ENCODE results near the gene LIMS1.

The LIMS1 gene

GRCh38 chr2:108629417-108629816, 95.1 kb downstream of the LIMS1 start:
- ChIA-PET POLR2A (no interaction called here), CTCF (interaction anchor here (0.7 to 2.5 kb wide), 8 partner anchors 7 to 24 kb away, joined by 4 to 24 read pairs (median 6); no protein-coding TSS in a partner anchor)

GRCh38 chr2:108630567-108631405, 96.5 kb downstream of the LIMS1 start:
- ChIA-PET CTCF (interaction anchor here (0.8 to 1.4 kb wide), 4 partner anchors 10 to 47 kb away, joined by 3 to 6 read pairs (median 4); no protein-coding TSS in a partner anchor), POLR2A (no interaction called here)
- TF ChIP-seq CTCF (IDR thresholded peaks at IDR 0.05; ENCODE audit: control extremely low read depth, extremely low read depth, low read depth, missing control alignments): no peak
- no peak for DNase-seq (ENCODE audit: extremely low spot score)

More at GRCh38 chr2:108629417-108629816, 95.1 kb downstream of the LIMS1 start:
- TF ChIP-seq CTCF (IDR thresholded peaks at IDR 0.05; ENCODE audit: control extremely low read depth, extremely low read depth, low read depth, missing control alignments): no peak
- DNase-seq (ENCODE audit: extremely low spot score): peak; percentile 65

DNA sequence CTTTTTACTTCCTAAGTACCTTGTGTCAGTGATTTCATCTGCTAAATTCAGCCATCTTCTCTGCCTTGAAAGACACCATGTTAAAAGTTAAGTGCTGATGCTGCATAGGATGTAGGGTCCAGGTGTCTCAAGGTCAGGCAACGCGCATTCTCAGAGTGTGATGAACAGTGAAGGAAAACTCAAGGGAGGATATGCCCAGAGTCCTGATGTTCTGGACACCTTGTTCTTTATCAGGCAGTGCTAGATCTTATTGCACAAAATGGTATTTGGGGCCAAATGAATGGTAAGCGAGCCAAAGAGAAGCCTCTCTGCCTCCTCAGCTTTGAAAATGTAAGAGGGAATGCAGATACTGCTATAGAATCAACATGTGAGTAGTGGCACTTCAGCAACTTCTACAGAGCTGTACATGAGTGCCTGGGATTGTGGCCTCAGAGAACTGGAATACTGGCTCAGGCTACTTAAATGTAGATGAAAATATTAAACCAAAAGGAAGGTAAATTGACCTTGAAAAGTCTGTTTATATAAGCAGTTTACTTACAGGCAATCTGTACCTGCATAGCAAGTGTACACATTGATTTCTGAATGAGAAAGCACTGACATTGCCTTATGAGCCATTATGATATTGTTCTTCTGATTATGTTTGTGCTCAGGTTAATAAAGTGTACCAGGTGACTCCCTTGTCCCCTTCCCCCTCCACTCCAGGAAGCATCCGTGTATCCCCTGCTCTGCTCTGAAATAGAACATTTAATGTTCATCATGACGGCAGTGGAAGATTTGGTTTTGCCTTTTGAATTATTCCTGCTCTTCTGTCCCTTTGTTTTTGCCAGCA, 98.3 kb downstream of the LIMS1 start:
- POLR2A ChIA-PET: no interaction called here
- no peak for TF ChIP-seq CTCF (IDR thresholded peaks at IDR 0.05; ENCODE audit: control extremely low read depth, extremely low read depth, low read depth, missing control alignments)
- CTCF ChIA-PET: interaction anchor here (1.2 to 5.8 kb wide), 3 partner anchors 11 to 27 kb away, joined by 3 to 106 read pairs (median 9); no protein-coding TSS in a partner anchor
- no peak for DNase-seq (ENCODE audit: extremely low spot score)

- DNase-seq (ENCODE audit: extremely low spot score): no peak
- TF ChIP-seq CTCF (IDR thresholded peaks at IDR 0.05; ENCODE audit: control extremely low read depth, extremely low read depth, low read depth, missing control alignments): no peak
- CTCF ChIA-PET: interaction anchor here (0.9 to 11.5 kb wide), 7 partner anchors 10 to 58 kb away, joined by 3 to 224 read pairs (median 9); no protein-coding TSS in a partner anchor
- POLR2A ChIA-PET: no interaction called here
Measured at GRCh38 chr2:108633409-108633808, 99.1 kb downstream of the LIMS1 start.

GRCh38 chr2:108634011-108634410, 99.7 kb downstream of the LIMS1 start:
- CTCF ChIA-PET: interaction anchor here (0.9 to 11.5 kb wide), 8 partner anchors 9 to 59 kb away, joined by 3 to 224 read pairs (median 22); no protein-coding TSS in a partner anchor
- DNase-seq (ENCODE audit: extremely low spot score): no peak
- POLR2A ChIA-PET: no interaction called here
- TF ChIP-seq CTCF (IDR thresholded peaks at IDR 0.05; ENCODE audit: control extremely low read depth, extremely low read depth, low read depth, missing control alignments): no peak

DNA sequence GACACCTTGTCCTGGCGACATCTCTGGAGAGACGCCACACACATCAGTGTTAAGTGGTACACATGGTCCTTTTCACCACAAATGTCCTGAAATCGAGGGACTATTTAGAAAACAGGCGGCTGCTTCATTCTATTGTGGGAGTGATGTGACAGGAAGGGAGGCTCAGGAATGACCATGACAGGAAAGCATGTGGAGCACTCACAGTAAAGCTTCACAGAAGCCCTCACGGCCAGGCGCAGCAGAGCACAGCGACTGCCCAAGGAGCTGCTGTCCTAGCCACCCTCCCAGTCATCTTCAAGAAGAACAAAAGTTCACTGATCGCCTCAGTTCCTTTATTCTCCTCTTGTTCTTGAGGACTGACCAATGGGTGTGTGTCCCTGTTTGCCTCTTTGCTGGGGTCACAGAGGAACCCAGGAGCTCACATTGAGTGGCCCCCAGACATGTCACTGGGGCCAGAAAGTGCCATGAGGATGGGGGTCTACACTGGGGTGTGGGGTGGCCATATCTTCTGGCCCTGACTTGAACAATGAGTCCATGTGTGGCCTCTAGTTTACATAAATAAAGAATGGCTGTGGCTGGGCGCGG, 100.4 kb downstream of the LIMS1 start:
- POLR2A ChIA-PET: no interaction called here

More for the DNA sequence above, 100.4 kb downstream of the LIMS1 start:
- TF ChIP-seq CTCF (IDR thresholded peaks at IDR 0.05; ENCODE audit: control extremely low read depth, extremely low read depth, low read depth, missing control alignments): no peak
- DNase-seq (ENCODE audit: extremely low spot score): no peak
- CTCF ChIA-PET: interaction anchor here (1.4 to 11.5 kb wide), 9 partner anchors 9 to 56 kb away, joined by 3 to 224 read pairs (median 17); no protein-coding TSS in a partner anchor
